MM.1S (cell line): ENCODE data around the gene MEIOSIN.
"Not testable (repeated sequence)": the region's sequence is repeated elsewhere in the genome, so short reads cannot be mapped to it uniquely, and the experiment has no call there.

Experiments
- DNase-seq: peaks from one replicate; pipeline ENCODE4 v3.0.0-alpha.2; 2015
- H2AFZ ChIP-seq: fragments of 300-600 bp; sonication (generic); 2 replicates; pipeline ENCODE4 v1.6.0; 2016; ENCODE audit warnings: antibody characterized with exemption, low read length
- H3F3A ChIP-seq: fragments of 300-600 bp; sonication (generic); 2 replicates; pipeline ENCODE4 v1.6.1; 2016; ENCODE audit warnings: mild to moderate bottlenecking, antibody characterized with exemption, low read length, moderate library complexity, mixed read lengths; ENCODE audit not compliant: insufficient read depth
- H3K27ac ChIP-seq: fragments of 300-600 bp; sonication (generic); 2 replicates; pipeline ENCODE4 v1.5.1; 2016; ENCODE audit warnings: mild to moderate bottlenecking, low read length
- H3K27me3 ChIP-seq: fragments of 300-600 bp; sonication (generic); replicated peaks from 2 replicates; pipeline ENCODE4 v1.6.0; 2016; ENCODE audit warnings: low read length; ENCODE audit not compliant: insufficient read depth
- H3K36me3 ChIP-seq: fragments of 300-600 bp; sonication (generic); replicated peaks from 2 replicates; pipeline ENCODE4 v1.6.1; 2016; ENCODE audit warnings: mild to moderate bottlenecking, low read length, mixed read lengths; ENCODE audit not compliant: insufficient read depth
- H3K4me1 ChIP-seq: fragments of 300-600 bp; sonication (generic); 2 replicates; pipeline ENCODE4 v1.6.1; 2016; ENCODE audit warnings: low read length, mixed read lengths
- H3K4me2 ChIP-seq: fragments of 300-600 bp; sonication (generic); 2 replicates; pipeline ENCODE4 v1.6.0; 2016; ENCODE audit warnings: low read depth, low read length
- H3K4me3 ChIP-seq: fragments of 300-600 bp; sonication (generic); 2 replicates; pipeline ENCODE4 v1.5.1; 2016; ENCODE audit warnings: low read length, mixed read lengths
- H3K79me2 ChIP-seq: fragments of 300-600 bp; sonication (generic); 2 replicates; pipeline ENCODE4 v1.6.1; 2016; ENCODE audit warnings: mixed run types, low read length, mixed read lengths
- H3K9ac ChIP-seq: fragments of 300-600 bp; sonication (generic); 2 replicates; pipeline ENCODE4 v1.6.1; 2016; ENCODE audit warnings: low read length, mixed read lengths
- H3K9me2 ChIP-seq: fragments of 300-600 bp; sonication (generic); replicated peaks from 2 replicates; pipeline ENCODE4 v1.6.1; 2016; ENCODE audit warnings: mild to moderate bottlenecking, low read length, mixed read lengths; ENCODE audit not compliant: insufficient read depth
- H3K9me3 ChIP-seq: fragments of 300-600 bp; sonication (generic); replicated peaks from 2 replicates; pipeline ENCODE4 v1.6.1; 2016; ENCODE audit warnings: mild to moderate bottlenecking, low read length, mixed read lengths; ENCODE audit not compliant: insufficient read depth
- H4K20me1 ChIP-seq: fragments of 300-600 bp; sonication (generic); 2 replicates; pipeline ENCODE4 v1.6.1; 2016; ENCODE audit warnings: mild to moderate bottlenecking, low read length, moderate library complexity, mixed read lengths; ENCODE audit not compliant: insufficient read depth
- EZH2 ChIP-seq: fragments of 300-600 bp; sonication (generic); optimal IDR thresholded peaks from 2 replicates; pipeline ENCODE3; 2017; ENCODE audit warnings: low read depth, mild to moderate bottlenecking, antibody characterized with exemption, low read length, mixed read lengths
- EZH2phosphoT487 ChIP-seq: fragments of 300-600 bp; sonication (generic); IDR thresholded peaks from 2 replicates; pipeline ENCODE4 v1.6.1; 2018; ENCODE audit warnings: antibody characterized with exemption, low read length
- TF ChIP-seq, protein P1 (sequence below): fragments of 300-600 bp; sonication (generic); IDR thresholded peaks from 2 replicates; pipeline ENCODE4 v1.5.1; 2016; ENCODE audit warnings: antibody characterized with exemption, low read length, mixed read lengths

Gene MEIOSIN

GRCh38 chr19:45733160-45733810, at the start of gene MEIOSIN:
TSS of gene MEIOSIN (plus strand) at chr19:45733439. CDS start at chr19:45735377, 1,938 bp downstream.
- DNase-seq: no peak
- Histone ChIP-seq H2AFZ (no peak within 1 kb of the TSS), H3K4me2 (no peak within 1 kb of the TSS), H3K27me3 (no peaks in the 10 kb centered on the region), H3K36me3 (no peaks in the 10 kb centered on the region), H3K4me3 (no peak within 1 kb of the TSS), H4K20me1 (no peaks in the 10 kb centered on the region), H3F3A (no peaks in the 10 kb centered on the region), H3K9me3 (no peaks in the 10 kb centered on the region), H3K4me1 (0 out of 2 replicates have a peak, but pooled peaks cover 4% of the 10 kb centered on the region), H3K27ac (no peak within 1 kb of the TSS), H3K9ac (no peak within 1 kb of the TSS), H3K9me2 (no peaks in the 10 kb centered on the region), H3K79me2 (peaks cover 25% of the 10 kb centered on the region)
- TF ChIP-seq EZH2phosphoT487 (no peak), EZH2 (no peak)
- TF ChIP-seq, protein P1, sequence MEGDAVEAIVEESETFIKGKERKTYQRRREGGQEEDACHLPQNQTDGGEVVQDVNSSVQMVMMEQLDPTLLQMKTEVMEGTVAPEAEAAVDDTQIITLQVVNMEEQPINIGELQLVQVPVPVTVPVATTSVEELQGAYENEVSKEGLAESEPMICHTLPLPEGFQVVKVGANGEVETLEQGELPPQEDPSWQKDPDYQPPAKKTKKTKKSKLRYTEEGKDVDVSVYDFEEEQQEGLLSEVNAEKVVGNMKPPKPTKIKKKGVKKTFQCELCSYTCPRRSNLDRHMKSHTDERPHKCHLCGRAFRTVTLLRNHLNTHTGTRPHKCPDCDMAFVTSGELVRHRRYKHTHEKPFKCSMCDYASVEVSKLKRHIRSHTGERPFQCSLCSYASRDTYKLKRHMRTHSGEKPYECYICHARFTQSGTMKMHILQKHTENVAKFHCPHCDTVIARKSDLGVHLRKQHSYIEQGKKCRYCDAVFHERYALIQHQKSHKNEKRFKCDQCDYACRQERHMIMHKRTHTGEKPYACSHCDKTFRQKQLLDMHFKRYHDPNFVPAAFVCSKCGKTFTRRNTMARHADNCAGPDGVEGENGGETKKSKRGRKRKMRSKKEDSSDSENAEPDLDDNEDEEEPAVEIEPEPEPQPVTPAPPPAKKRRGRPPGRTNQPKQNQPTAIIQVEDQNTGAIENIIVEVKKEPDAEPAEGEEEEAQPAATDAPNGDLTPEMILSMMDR: no peak

GRCh38 chr19:45685045-45685444, 48.2 kb upstream of the MEIOSIN start:
- H2AFZ ChIP-seq, DNase-seq, H3K27ac ChIP-seq, H3K4me3 ChIP-seq, H4K20me1 ChIP-seq, H3F3A ChIP-seq, H3K4me1 ChIP-seq, H3K9me2 ChIP-seq, H3K27me3 ChIP-seq, H3K36me3 ChIP-seq, H3K9me3 ChIP-seq, H3K9ac ChIP-seq, H3K4me2 ChIP-seq: not testable (repeated sequence)
- peaks cover 13% of the 10 kb centered on the region; the same call in 1 of the 2 replicates for H3K79me2 ChIP-seq

- Histone ChIP-seq H3K4me2 (no peak overlapping the region), H3K36me3 (0 out of 2 replicates have a peak, but pooled peaks cover 9% of the 10 kb centered on the region), H3K4me1 (0 out of 2 replicates have a peak, but pooled peaks cover 5% of the 10 kb centered on the region), H3K9ac (no peak overlapping the region), H3K9me3 (no peaks in the 10 kb centered on the region), H3F3A (0 out of 2 replicates have a peak, but pooled peaks cover 9% of the 10 kb centered on the region), H3K4me3 (no peak overlapping the region), H2AFZ (no peak overlapping the region), H4K20me1 (no peaks in the 10 kb centered on the region), H3K27me3 (no peaks in the 10 kb centered on the region), H3K79me2 (peaks cover 30% of the 10 kb centered on the region), H3K9me2 (no peaks in the 10 kb centered on the region), H3K27ac (no peak overlapping the region)
- no peak for DNase-seq
- no peak for TF ChIP-seq EZH2phosphoT487
- TF ChIP-seq, protein P1: no peak
- TF ChIP-seq EZH2: no peak
Measured at GRCh38 chr19:45687599-45687998, 45.6 kb upstream of the MEIOSIN start.

DNA sequence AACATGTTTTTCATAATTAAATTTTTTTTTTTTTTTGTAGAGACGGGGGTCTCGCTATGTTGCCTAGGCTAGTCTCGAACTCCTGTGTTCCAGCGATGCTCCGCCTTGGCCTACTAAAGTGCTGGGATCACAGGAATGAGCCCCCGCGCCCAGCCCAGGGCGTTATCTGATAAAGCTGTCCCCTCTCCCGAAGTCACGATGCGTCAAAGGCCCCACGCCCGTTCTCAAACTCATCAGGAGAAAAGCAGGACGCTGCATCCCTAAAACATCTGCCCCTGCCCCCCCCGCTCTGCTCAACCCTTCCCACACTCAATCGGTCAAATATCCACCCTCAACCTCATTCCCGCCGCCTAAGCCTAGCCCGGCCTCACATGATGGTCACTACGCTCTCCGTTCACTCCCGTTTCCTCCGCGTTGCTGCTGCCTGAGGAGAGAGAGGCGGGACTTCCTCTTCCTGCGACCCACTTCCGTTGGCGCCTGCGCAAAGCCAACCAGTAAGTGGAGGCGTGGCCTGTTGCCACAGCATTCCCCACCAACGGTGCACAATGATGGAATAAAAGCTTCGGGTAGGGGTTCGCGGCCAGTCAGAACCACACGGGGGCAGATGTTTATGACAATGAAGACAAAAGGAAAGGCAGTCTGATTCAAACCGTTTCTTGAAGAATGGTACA, 41.6 kb upstream of the MEIOSIN start, which contains the start of gene SNRPD2:
SNRPD2 (minus strand) TSS at position 438 of the 671 bp plus-strand sequence; CDS start at position 373, 65 bp downstream.
- TF ChIP-seq EZH2phosphoT487 (no peak), EZH2 (no peak)
- TF ChIP-seq, protein P1: no peak
- peak within 1 kb of the TSS; percentile 91 for H2AFZ ChIP-seq

More for the DNA sequence above, 41.6 kb upstream of the MEIOSIN start, which contains the start of gene SNRPD2:
- Histone ChIP-seq H3K36me3 (0 out of 2 replicates have a peak, but pooled peaks cover 9% of the 10 kb centered on the region), H3K4me1 (0 out of 2 replicates have a peak, but pooled peaks cover 10% of the 10 kb centered on the region), H3K4me2 (peak within 1 kb of the TSS; percentile 57), H3K79me2 (peaks cover 43% of the 10 kb centered on the region), H3F3A (no peaks in the 10 kb centered on the region), H4K20me1 (no peaks in the 10 kb centered on the region), H3K9me2 (no peaks in the 10 kb centered on the region), H3K9me3 (no peaks in the 10 kb centered on the region), H3K27ac (peak within 1 kb of the TSS; percentile 88), H3K9ac (peak within 1 kb of the TSS; percentile 91), H3K4me3 (peak within 1 kb of the TSS; percentile 85), H3K27me3 (no peaks in the 10 kb centered on the region)
- DNase-seq: peak; percentile 93
